Parathyroid adenoma (tissue), 2 donors: ENCODE measurements around the gene NFATC2.

Source experiments
- H2AFZ ChIP-seq: fragments of 300-600 bp; sonication (generic); one replicate; pipeline ENCODE4 v1.7.0; 2017; ENCODE audit warnings: antibody characterized with exemption, mild to moderate bottlenecking
- H3K27ac ChIP-seq: fragments of 300-600 bp; sonication (generic); one replicate; pipeline ENCODE4 v1.7.0; 2017
- H3K27me3 ChIP-seq: fragments of 300-600 bp; sonication (generic); one replicate; pipeline ENCODE4 v1.7.0; 2017; ENCODE audit warnings: low read length; ENCODE audit not compliant: control insufficient read depth, insufficient read depth
- H3K36me3 ChIP-seq: fragments of 300-600 bp; sonication (generic); one replicate; pipeline ENCODE4 v1.7.0; 2017; ENCODE audit warnings: low read length; ENCODE audit not compliant: control insufficient read depth, insufficient read depth
- H3K4me1 ChIP-seq: fragments of 300-600 bp; sonication (generic); one replicate; pipeline ENCODE4 v1.7.0; 2017; ENCODE audit warnings: control low read depth
- H3K4me2 ChIP-seq: fragments of 300-600 bp; sonication (generic); one replicate; pipeline ENCODE4 v1.7.0; 2017; ENCODE audit warnings: low read length
- H3K4me3 ChIP-seq: fragments of 300-600 bp; sonication (generic); one replicate; pipeline ENCODE4 v1.7.0; 2017; ENCODE audit warnings: low read depth, low read length
- H3K79me2 ChIP-seq: fragments of 300-600 bp; sonication (generic); one replicate; pipeline ENCODE4 v1.7.0; 2017; ENCODE audit warnings: control low read depth
- H3K9ac ChIP-seq: fragments of 300-600 bp; sonication (generic); one replicate; pipeline ENCODE4 v1.7.0; 2017; ENCODE audit warnings: mild to moderate bottlenecking
- H3K9me3 ChIP-seq: fragments of 300-600 bp; sonication (generic); one replicate; pipeline ENCODE4 v1.7.0; 2017; ENCODE audit warnings: low read length; ENCODE audit not compliant: control insufficient read depth
- TF ChIP-seq, protein P1 (sequence below): fragments of 300-600 bp; sonication (generic); IDR thresholded peaks from one replicate; pipeline ENCODE4 v1.7.0; 2017; ENCODE audit warnings: antibody characterized with exemption, mild to moderate bottlenecking
- donor health status: primary hyperparathyroidism.

Gene NFATC2

GRCh38 chr20:51354191-51354768, 188.2 kb downstream of the NFATC2 start:
- no peaks in the 10 kb centered on the region for H3K9me3 ChIP-seq
- no peak overlapping the region for H2AFZ ChIP-seq
- TF ChIP-seq, protein P1, sequence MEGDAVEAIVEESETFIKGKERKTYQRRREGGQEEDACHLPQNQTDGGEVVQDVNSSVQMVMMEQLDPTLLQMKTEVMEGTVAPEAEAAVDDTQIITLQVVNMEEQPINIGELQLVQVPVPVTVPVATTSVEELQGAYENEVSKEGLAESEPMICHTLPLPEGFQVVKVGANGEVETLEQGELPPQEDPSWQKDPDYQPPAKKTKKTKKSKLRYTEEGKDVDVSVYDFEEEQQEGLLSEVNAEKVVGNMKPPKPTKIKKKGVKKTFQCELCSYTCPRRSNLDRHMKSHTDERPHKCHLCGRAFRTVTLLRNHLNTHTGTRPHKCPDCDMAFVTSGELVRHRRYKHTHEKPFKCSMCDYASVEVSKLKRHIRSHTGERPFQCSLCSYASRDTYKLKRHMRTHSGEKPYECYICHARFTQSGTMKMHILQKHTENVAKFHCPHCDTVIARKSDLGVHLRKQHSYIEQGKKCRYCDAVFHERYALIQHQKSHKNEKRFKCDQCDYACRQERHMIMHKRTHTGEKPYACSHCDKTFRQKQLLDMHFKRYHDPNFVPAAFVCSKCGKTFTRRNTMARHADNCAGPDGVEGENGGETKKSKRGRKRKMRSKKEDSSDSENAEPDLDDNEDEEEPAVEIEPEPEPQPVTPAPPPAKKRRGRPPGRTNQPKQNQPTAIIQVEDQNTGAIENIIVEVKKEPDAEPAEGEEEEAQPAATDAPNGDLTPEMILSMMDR, result no peak
- H3K27ac ChIP-seq, result no peak overlapping the region
- no peak overlapping the region for H3K9ac ChIP-seq
- no peaks in the 10 kb centered on the region for H3K4me1 ChIP-seq
- H3K27me3 ChIP-seq, result no peaks in the 10 kb centered on the region
- no peaks in the 10 kb centered on the region for H3K36me3 ChIP-seq
- no peaks in the 10 kb centered on the region for H3K79me2 ChIP-seq
- H3K4me2 ChIP-seq, result no peak overlapping the region
- H3K4me3 ChIP-seq, result no peak overlapping the region

DNA sequence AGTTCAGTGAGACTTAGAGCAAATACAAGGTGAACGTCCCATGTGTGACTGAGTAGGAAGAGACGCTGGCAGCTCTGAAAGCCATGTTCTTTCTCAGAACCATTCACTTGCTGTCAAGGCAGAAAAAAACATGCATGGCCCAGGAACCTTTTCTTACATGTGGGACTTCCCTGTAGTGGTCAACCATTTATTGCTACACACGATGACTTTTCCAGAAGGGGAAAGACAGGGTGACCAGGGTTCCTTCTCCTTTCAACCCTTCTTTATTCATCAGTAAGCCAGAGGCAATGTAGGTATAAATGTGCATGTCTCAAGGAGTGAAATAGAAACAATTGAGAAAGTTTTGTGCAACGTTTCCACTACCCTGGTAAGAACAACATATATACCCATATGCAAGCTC, 189.0 kb downstream of the NFATC2 start:
- Histone ChIP-seq H3K9ac (no peak overlapping the region), H3K4me3 (no peak overlapping the region), H3K27me3 (no peaks in the 10 kb centered on the region), H3K79me2 (no peaks in the 10 kb centered on the region), H2AFZ (no peak overlapping the region), H3K36me3 (no peaks in the 10 kb centered on the region), H3K4me1 (no peaks in the 10 kb centered on the region), H3K27ac (no peak overlapping the region), H3K9me3 (no peaks in the 10 kb centered on the region), H3K4me2 (no peak overlapping the region)
- TF ChIP-seq, protein P1, result no peak

GRCh38 chr20:51352791-51353190, 189.7 kb downstream of the NFATC2 start:
- no peaks in the 10 kb centered on the region for H3K27me3 ChIP-seq
- H2AFZ ChIP-seq, result no peak overlapping the region
- no peaks in the 10 kb centered on the region for H3K79me2 ChIP-seq
- H3K9ac ChIP-seq, result no peak overlapping the region
- H3K4me2 ChIP-seq, result no peak overlapping the region
- no peaks in the 10 kb centered on the region for H3K36me3 ChIP-seq
- H3K9me3 ChIP-seq, result no peaks in the 10 kb centered on the region
- H3K4me3 ChIP-seq, result no peak overlapping the region
- TF ChIP-seq, protein P1, result no peak
- H3K27ac ChIP-seq, result no peak overlapping the region
- H3K4me1 ChIP-seq, result no peaks in the 10 kb centered on the region

- H3K79me2 ChIP-seq, result no peaks in the 10 kb centered on the region
- no peaks in the 10 kb centered on the region for H3K27me3 ChIP-seq
- no peak overlapping the region for H2AFZ ChIP-seq
- no peak overlapping the region for H3K4me2 ChIP-seq
- H3K27ac ChIP-seq, result no peak overlapping the region
- H3K4me3 ChIP-seq, result no peak overlapping the region
- H3K9me3 ChIP-seq, result no peaks in the 10 kb centered on the region
- H3K4me1 ChIP-seq, result no peaks in the 10 kb centered on the region
- H3K9ac ChIP-seq, result no peak overlapping the region
- no peaks in the 10 kb centered on the region for H3K36me3 ChIP-seq
- TF ChIP-seq, protein P1, result no peak
Measured at GRCh38 chr20:51350941-51351631, 191.4 kb downstream of the NFATC2 start.

- Histone ChIP-seq H3K4me3 (no peak overlapping the region), H3K27me3 (no peaks in the 10 kb centered on the region), H2AFZ (no peak overlapping the region)
Measured at GRCh38 chr20:51348876-51349275, 193.6 kb downstream of the NFATC2 start.

More at GRCh38 chr20:51348876-51349275, 193.6 kb downstream of the NFATC2 start:
- no peaks in the 10 kb centered on the region for H3K79me2 ChIP-seq
- TF ChIP-seq, protein P1, result no peak
- H3K36me3 ChIP-seq, result no peaks in the 10 kb centered on the region
- no peak overlapping the region for H3K27ac ChIP-seq
- H3K4me2 ChIP-seq, result no peak overlapping the region
- H3K9ac ChIP-seq, result no peak overlapping the region
- no peaks in the 10 kb centered on the region for H3K9me3 ChIP-seq
- H3K4me1 ChIP-seq, result no peaks in the 10 kb centered on the region
